Upper lobe of right lung (tissue), 1 donor: ENCODE data around the gene SAMHD1. TPM values are rescaled to one million over a fixed set of nuclear protein-coding genes. Genes with fewer than 3 reads are reported as not detected.
"Not testable (repeated sequence)": the region's sequence is repeated elsewhere in the genome, so short reads cannot be mapped to it uniquely, and the experiment has no call there.

Experiments used
- ATAC-seq: fragments of 200-7000 bp; cut with Tn5 transposase; one replicate; pipeline ENCODE4 v1.9.1; 2020; ENCODE audit warnings: mild to moderate bottlenecking, moderate library complexity
- DNase-seq: peaks from one replicate; pipeline ENCODE4 v3.0.0-alpha.2; 2020
- H3K27ac ChIP-seq: fragments of 200-600 bp; one replicate; pipeline ENCODE4 v1.8.0; 2022
- H3K27me3 ChIP-seq: fragments of 200-600 bp; one replicate; pipeline ENCODE4 v1.8.0; 2022; ENCODE audit warnings: mild to moderate bottlenecking
- H3K36me3 ChIP-seq: fragments of 200-600 bp; one replicate; pipeline ENCODE4 v1.8.0; 2022
- H3K4me1 ChIP-seq: fragments of 200-600 bp; one replicate; pipeline ENCODE4 v1.8.0; 2022
- H3K4me3 ChIP-seq: fragments of 200-600 bp; one replicate; pipeline ENCODE4 v1.8.0; 2022; ENCODE audit warnings: mild to moderate bottlenecking
- H3K9me3 ChIP-seq: fragments of 200-600 bp; one replicate; pipeline ENCODE4 v1.8.0; 2022
- CTCF ChIP-seq: fragments of 200-600 bp; IDR thresholded peaks from one replicate; pipeline ENCODE4 v1.8.0; 2022; ENCODE audit warnings: antibody characterized with exemption
- intact Hi-C: fragments of 100-400 bp; cut with DNase I; formaldehyde crosslinking; loops from one replicate; pipeline ENCODE4 v1.11.0; 2022
- total RNA-seq: library from RNA; stranded (reverse); fragmentation: NEBNext Ultra II Directional; extraction: Animal tissue kit (Norgen Biotek cat#: 25700); gene quantifications from one replicate; pipeline ENCODE4 v1.2.1, GENCODE V29; 2021
- donor health status: DM: no; HTN: yes; CAD: no; lungs with severe emphysema.

Gene SAMHD1
- total RNA-seq, 1 donor from 2014 or later = 177 TPM

DNA sequence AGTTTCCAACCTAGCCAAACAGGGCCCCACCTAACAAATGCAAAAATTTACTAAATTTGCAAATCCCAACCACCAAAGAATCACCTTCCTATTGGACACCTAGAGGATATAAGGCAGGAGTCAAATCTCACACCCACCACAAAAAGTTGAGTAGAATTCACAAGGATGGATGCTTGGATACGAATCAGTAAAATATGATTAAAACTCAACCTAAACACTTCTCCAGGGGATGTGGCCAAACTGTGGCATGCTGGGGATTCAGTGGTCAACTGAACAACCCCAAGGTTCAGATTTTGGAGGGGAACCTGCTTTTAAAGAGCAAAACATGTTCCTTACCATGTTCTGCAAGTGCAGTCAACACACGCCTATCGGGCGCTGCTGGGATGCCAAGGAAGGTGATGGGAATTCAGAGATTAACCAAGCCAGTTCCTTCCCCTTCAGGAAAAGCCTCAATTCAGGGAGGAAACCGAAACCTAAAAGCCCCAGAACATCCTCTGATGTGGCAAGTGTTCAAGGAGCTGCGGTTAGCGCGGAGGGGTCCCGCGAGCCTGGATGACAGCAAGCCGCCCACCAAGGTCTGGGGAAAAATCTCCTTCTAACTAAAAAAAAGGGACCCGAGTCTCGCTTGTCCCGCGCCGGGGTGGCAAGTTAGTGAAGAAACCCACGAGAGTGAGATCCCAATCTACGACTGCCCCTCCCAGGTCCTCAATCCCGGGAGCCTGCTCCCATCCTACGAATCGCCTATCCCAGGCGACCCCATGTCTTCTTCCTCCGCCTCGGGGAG lies 902 bp downstream of the SAMHD1 start:
- no peak for DNase-seq
- TF ChIP-seq CTCF = no peak
- Histone ChIP-seq H3K36me3 (peaks cover 11% of the 10 kb centered on the region), H3K9me3 (no peaks in the 10 kb centered on the region), H3K27ac (peak overlapping the region; percentile 94), H3K27me3 (no peaks in the 10 kb centered on the region), H3K4me1 (peaks cover 33% of the 10 kb centered on the region), H3K4me3 (peak overlapping the region; percentile 100)
- intact Hi-C loops = no loop called here
- peak; percentile 2 for ATAC-seq

- no peaks in the 10 kb centered on the region for H3K27me3 ChIP-seq
- H3K4me3 ChIP-seq = no peak overlapping the region
- TF ChIP-seq CTCF = no peak
- peaks cover 75% of the 10 kb centered on the region for H3K4me1 ChIP-seq
- no peaks in the 10 kb centered on the region for H3K9me3 ChIP-seq
- H3K27ac ChIP-seq = peak overlapping the region; percentile 52
- H3K36me3 ChIP-seq = peaks cover 74% of the 10 kb centered on the region
- intact Hi-C loops = no loop called here
- DNase-seq (no peak), ATAC-seq (no peak)
Measured at GRCh38 chr20:36941401-36941835, 10.1 kb downstream of the SAMHD1 start.

DNA sequence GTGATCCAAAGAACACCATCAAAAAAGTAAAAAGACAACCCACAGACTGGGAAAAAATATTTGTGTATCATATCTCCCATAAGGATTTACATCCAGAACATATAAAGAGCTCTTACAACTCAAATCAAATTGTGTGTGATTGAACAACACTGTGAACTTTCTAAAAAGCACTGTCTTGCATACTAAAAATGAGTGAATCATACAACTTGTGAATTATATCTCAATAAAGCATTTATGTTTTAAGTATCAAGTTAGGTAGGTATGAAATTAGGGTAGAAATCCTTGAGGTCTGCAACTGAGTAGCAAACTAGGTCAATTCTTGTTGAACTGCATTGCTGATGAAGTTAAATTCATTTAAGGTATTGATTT lies 14.1 kb downstream of the SAMHD1 start:
- no peaks in the 10 kb centered on the region for H3K9me3 ChIP-seq
- peaks cover 61% of the 10 kb centered on the region for H3K4me1 ChIP-seq
- H3K4me3 ChIP-seq = no peak overlapping the region
- peak overlapping the region; percentile 37 for H3K27ac ChIP-seq
- intact Hi-C loops = no loop called here
- no peak for TF ChIP-seq CTCF
- DNase-seq (no peak), ATAC-seq (no peak)
- no peaks in the 10 kb centered on the region for H3K27me3 ChIP-seq
- peaks cover 80% of the 10 kb centered on the region for H3K36me3 ChIP-seq

- ATAC-seq = peak; percentile 51
- H3K4me3 ChIP-seq, intact Hi-C loops, H3K27me3 ChIP-seq, H3K9me3 ChIP-seq: not testable (repeated sequence)
- DNase-seq = peak; percentile 32
- Histone ChIP-seq H3K36me3 (peaks cover 76% of the 10 kb centered on the region), H3K4me1 (peaks cover 58% of the 10 kb centered on the region), H3K27ac (peak overlapping the region; percentile 37)
Measured at GRCh38 chr20:36936761-36937401, 14.6 kb downstream of the SAMHD1 start.

- Histone ChIP-seq H3K27me3 (no peaks in the 10 kb centered on the region), H3K4me1 (peaks cover 59% of the 10 kb centered on the region), H3K4me3 (no peak overlapping the region), H3K9me3 (no peaks in the 10 kb centered on the region), H3K27ac (peak overlapping the region; percentile 37), H3K36me3 (peaks cover 77% of the 10 kb centered on the region)
- no peak for TF ChIP-seq CTCF
- ATAC-seq = no peak
- intact Hi-C loops = no loop called here
- DNase-seq = peak; percentile 36
Measured at GRCh38 chr20:36936341-36936740, 15.2 kb downstream of the SAMHD1 start.

- H3K4me3 ChIP-seq, H3K27me3 ChIP-seq, ATAC-seq, H3K9me3 ChIP-seq, intact Hi-C loops, H3K27ac ChIP-seq: not testable (repeated sequence)
- H3K36me3 ChIP-seq = peaks cover 82% of the 10 kb centered on the region
- H3K4me1 ChIP-seq = peaks cover 53% of the 10 kb centered on the region
- DNase-seq = peak; percentile 11
Measured at GRCh38 chr20:36933571-36933970, 17.9 kb downstream of the SAMHD1 start.
